ENCODE data around the gene RELL2. TPM values are rescaled to one million over a fixed set of nuclear protein-coding genes. Genes with fewer than 3 reads are reported as not detected.

The RELL2 gene
- total RNA-seq, 1 experiment from 2014 or later, result 23.8 TPM

- TF ChIP-seq RORB (CRISPR knock-in tag; IDR thresholded peaks at IDR 0.05) (no peak), ZNF263 (CRISPR knock-in tag; IDR thresholded peaks at IDR 0.05; ENCODE audit: low read depth) (no peak), NFATC4 (CRISPR knock-in tag; IDR thresholded peaks at IDR 0.05) (no peak), ARID4B (CRISPR knock-in tag; IDR thresholded peaks at IDR 0.05; ENCODE audit: borderline replicate concordance) (no peak), JAZF1 (CRISPR knock-in tag; IDR thresholded peaks at IDR 0.05) (no peak), STAT6 (CRISPR knock-in tag; conservative IDR thresholded peaks at IDR 0.05; ENCODE audit: low read depth) (no peak), FOXP1 (CRISPR knock-in tag; IDR thresholded peaks at IDR 0.05; ENCODE audit: borderline replicate concordance) (no peak), ZBTB21 (CRISPR knock-in tag; IDR thresholded peaks at IDR 0.05; ENCODE audit: borderline replicate concordance) (no peak), RELA (CRISPR knock-in tag; IDR thresholded peaks at IDR 0.05; ENCODE audit: borderline replicate concordance) (no peak), MXD4 (CRISPR knock-in tag; IDR thresholded peaks at IDR 0.05; ENCODE audit: borderline replicate concordance) (no peak)
- TF ChIP-seq, protein P1, sequence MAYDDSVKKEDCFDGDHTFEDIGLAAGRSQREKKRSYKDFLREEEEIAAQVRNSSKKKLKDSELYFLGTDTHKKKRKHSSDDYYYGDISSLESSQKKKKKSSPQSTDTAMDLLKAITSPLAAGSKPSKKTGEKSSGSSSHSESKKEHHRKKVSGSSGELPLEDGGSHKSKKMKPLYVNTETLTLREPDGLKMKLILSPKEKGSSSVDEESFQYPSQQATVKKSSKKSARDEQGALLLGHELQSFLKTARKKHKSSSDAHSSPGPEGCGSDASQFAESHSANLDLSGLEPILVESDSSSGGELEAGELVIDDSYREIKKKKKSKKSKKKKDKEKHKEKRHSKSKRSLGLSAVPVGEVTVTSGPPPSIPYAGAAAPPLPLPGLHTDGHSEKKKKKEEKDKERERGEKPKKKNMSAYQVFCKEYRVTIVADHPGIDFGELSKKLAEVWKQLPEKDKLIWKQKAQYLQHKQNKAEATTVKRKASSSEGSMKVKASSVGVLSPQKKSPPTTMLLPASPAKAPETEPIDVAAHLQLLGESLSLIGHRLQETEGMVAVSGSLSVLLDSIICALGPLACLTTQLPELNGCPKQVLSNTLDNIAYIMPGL (CRISPR knock-in tag; IDR thresholded peaks at IDR 0.05), result no peak
- TF ChIP-seq, protein P2, sequence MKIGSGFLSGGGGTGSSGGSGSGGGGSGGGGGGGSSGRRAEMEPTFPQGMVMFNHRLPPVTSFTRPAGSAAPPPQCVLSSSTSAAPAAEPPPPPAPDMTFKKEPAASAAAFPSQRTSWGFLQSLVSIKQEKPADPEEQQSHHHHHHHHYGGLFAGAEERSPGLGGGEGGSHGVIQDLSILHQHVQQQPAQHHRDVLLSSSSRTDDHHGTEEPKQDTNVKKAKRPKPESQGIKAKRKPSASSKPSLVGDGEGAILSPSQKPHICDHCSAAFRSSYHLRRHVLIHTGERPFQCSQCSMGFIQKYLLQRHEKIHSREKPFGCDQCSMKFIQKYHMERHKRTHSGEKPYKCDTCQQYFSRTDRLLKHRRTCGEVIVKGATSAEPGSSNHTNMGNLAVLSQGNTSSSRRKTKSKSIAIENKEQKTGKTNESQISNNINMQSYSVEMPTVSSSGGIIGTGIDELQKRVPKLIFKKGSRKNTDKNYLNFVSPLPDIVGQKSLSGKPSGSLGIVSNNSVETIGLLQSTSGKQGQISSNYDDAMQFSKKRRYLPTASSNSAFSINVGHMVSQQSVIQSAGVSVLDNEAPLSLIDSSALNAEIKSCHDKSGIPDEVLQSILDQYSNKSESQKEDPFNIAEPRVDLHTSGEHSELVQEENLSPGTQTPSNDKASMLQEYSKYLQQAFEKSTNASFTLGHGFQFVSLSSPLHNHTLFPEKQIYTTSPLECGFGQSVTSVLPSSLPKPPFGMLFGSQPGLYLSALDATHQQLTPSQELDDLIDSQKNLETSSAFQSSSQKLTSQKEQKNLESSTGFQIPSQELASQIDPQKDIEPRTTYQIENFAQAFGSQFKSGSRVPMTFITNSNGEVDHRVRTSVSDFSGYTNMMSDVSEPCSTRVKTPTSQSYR (CRISPR knock-in tag; IDR thresholded peaks at IDR 0.05), result no peak
- TF ChIP-seq, protein P3, sequence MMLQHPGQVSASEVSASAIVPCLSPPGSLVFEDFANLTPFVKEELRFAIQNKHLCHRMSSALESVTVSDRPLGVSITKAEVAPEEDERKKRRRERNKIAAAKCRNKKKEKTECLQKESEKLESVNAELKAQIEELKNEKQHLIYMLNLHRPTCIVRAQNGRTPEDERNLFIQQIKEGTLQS (CRISPR knock-in tag; conservative IDR thresholded peaks at IDR 0.05), result no peak
These were observed 19.1 kb upstream of the RELL2 start (continued) for GRCh38 chr5:141617682-141618029.

Data from WTC11 (cell line).